Esophagus (tissue), 2 donors: Measurements from ENCODE around the gene TCTN2. TPM values are rescaled to one million over a fixed set of nuclear protein-coding genes. Genes with fewer than 3 reads are reported as not detected.

ENCODE experiments used
- H3K27ac ChIP-seq, 2 donors: one replicate each; pipeline ENCODE4 v1.5.1; 2013; ENCODE audit warnings: low read depth in 2 of 2, mild to moderate bottlenecking in 2 of 2, inconsistent platforms in 1 of 2, low read length in 1 of 2, moderate library complexity in 1 of 2
- H3K27me3 ChIP-seq, 2 donors: one replicate each; pipeline ENCODE4 v1.6.1; 2013; ENCODE audit warnings: low read length in 2 of 2, control low read depth in 1 of 2, mild to moderate bottlenecking in 1 of 2; ENCODE audit not compliant: insufficient read depth in 2 of 2, control insufficient read depth in 1 of 2
- H3K36me3 ChIP-seq, 2 donors: one replicate each; pipeline ENCODE4 v1.6.1; 2013; ENCODE audit warnings: low read length in 1 of 2; ENCODE audit not compliant: control insufficient read depth in 2 of 2, insufficient read depth in 2 of 2
- H3K4me1 ChIP-seq, 2 donors: one replicate each; pipeline ENCODE4 v1.6.1; 2013; ENCODE audit warnings: low read length in 1 of 2; ENCODE audit not compliant: control insufficient read depth in 2 of 2, insufficient read depth in 2 of 2
- H3K4me3 ChIP-seq, 2 donors: one replicate each; pipeline ENCODE4 v1.5.1; 2013; ENCODE audit warnings: low read length in 2 of 2, mild to moderate bottlenecking in 2 of 2, low read depth in 1 of 2, moderate library complexity in 1 of 2
- H3K9me3 ChIP-seq, 2 donors: one replicate each; pipeline ENCODE4 v1.6.1; 2013; ENCODE audit warnings: mild to moderate bottlenecking in 2 of 2, low read depth in 1 of 2, low read length in 1 of 2, moderate library complexity in 1 of 2; ENCODE audit not compliant: control insufficient read depth in 2 of 2, insufficient read depth in 1 of 2
- WGBS, 2 donors: extraction: QIAGEN DNeasy Blood & Tissue Kit; methylation state at CpG; one replicate each; pipeline ENCODE4 v1.1.7; 2013; 5-methylcytosine and 5-hydroxymethylcytosine counted together
- polyA plus RNA-seq, 2 donors: library from polyadenylated mRNA; stranded (reverse); fragments of 200-250 nt; gene quantifications; one replicate each; pipeline ENCODE4 v1.2.3, GENCODE V29; 2013
- donor health status: healthy with polysubstance abuse.
- donor health status: Bipolar disorder and iron deficiency.

The TCTN2 gene
- 1 to 10 TPM; 1.8 to 2.6 TPM for polyA plus RNA-seq

- Histone ChIP-seq H3K36me3 (peaks cover 0 to 6% of the 10 kb centered on the region in 2 donors), H3K27me3 (no peaks in the 10 kb centered on the region), H3K4me1 (peaks cover 0 to 3% of the 10 kb centered on the region in 2 donors), H3K9me3 (no peaks in the 10 kb centered on the region), H3K27ac (peak within 1 kb of the TSS in 1 of 2 donors; percentile 41), H3K4me3 (peak within 1 kb of the TSS; percentile 70 to 94)
- 1 to 2% methylated on average over 52 to 53 of the region's 53 CpGs for WGBS, 2 donors
Measured at GRCh38 chr12:123670882-123671728, at the start of gene TCTN2. TSS of gene TCTN2 (plus strand) at chr12:123671113. CDS start at chr12:123671241, 128 bp downstream.

- Histone ChIP-seq H3K27me3 (no peaks in the 10 kb centered on the region), H3K36me3 (peaks cover 15 to 33% of the 10 kb centered on the region in 2 donors), H3K27ac (peak overlapping the region; percentile 82 to 91), H3K4me1 (peaks cover 0 to 2% of the 10 kb centered on the region in 2 donors), H3K9me3 (no peaks in the 10 kb centered on the region), H3K4me3 (no peak overlapping the region)
- WGBS, 2 donors, result 65 to 74% methylated on average over 15 of the region's 15 CpGs
Measured at GRCh38 chr12:123621619-123622530, 49.0 kb upstream of the TCTN2 start.

GRCh38 chr12:123633379-123634141 lies 37.4 kb upstream of the TCTN2 start, which contains the start of the genes EIF2B1 and GTF2H3:
TSS of gene EIF2B1 (minus strand) at chr12:123633686. CDS start at chr12:123633557, 129 bp downstream.
TSS of gene GTF2H3 (plus strand) at chr12:123633829. CDS start at chr12:123633860, 31 bp downstream.
- H3K27ac ChIP-seq, result peak within 1 kb of the TSS; percentile 74 to 78
- peaks cover 6 to 8% of the 10 kb centered on the region in 2 donors for H3K36me3 ChIP-seq
- H3K4me3 ChIP-seq, result peak within 1 kb of the TSS; percentile 81 to 92
- peaks cover 0 to 2% of the 10 kb centered on the region in 2 donors for H3K4me1 ChIP-seq
- no peaks in the 10 kb centered on the region for H3K9me3 ChIP-seq
- no peaks in the 10 kb centered on the region for H3K27me3 ChIP-seq
- WGBS, 2 donors, result 0% methylated on average over 52 of the region's 52 CpGs

GRCh38 chr12:123634142-123634561 lies 36.8 kb upstream of the TCTN2 start:
- H3K4me3 ChIP-seq, result peak overlapping the region; percentile 81 to 92
- 9 to 11% methylated on average over 19 of the region's 19 CpGs for WGBS, 2 donors
- no peaks in the 10 kb centered on the region for H3K27me3 ChIP-seq
- peaks cover 0 to 2% of the 10 kb centered on the region in 2 donors for H3K4me1 ChIP-seq
- peak overlapping the region; percentile 74 to 78 for H3K27ac ChIP-seq
- peaks cover 6 to 7% of the 10 kb centered on the region in 2 donors for H3K36me3 ChIP-seq
- H3K9me3 ChIP-seq, result no peaks in the 10 kb centered on the region

- no peaks in the 10 kb centered on the region for H3K9me3 ChIP-seq
Measured at GRCh38 chr12:123643911-123644310, 27.0 kb upstream of the TCTN2 start.

GRCh38 chr12:123645380-123645779 lies 25.5 kb upstream of the TCTN2 start:
- H3K27ac ChIP-seq, result no peak overlapping the region
- no peaks in the 10 kb centered on the region for H3K27me3 ChIP-seq
- peaks cover 13 to 18% of the 10 kb centered on the region in 2 donors for H3K36me3 ChIP-seq
- no peaks in the 10 kb centered on the region for H3K9me3 ChIP-seq
- H3K4me1 ChIP-seq, result no peaks in the 10 kb centered on the region
- H3K4me3 ChIP-seq, result no peak overlapping the region
- WGBS, 2 donors, result 92 to 96% methylated on average over 3 of the region's 3 CpGs

More at GRCh38 chr12:123643911-123644310, 27.0 kb upstream of the TCTN2 start:
- H3K4me1 ChIP-seq, result no peaks in the 10 kb centered on the region
- no peak overlapping the region for H3K27ac ChIP-seq
- H3K27me3 ChIP-seq, result no peaks in the 10 kb centered on the region
- WGBS, 2 donors, result 85% methylated on average over 7 of the region's 7 CpGs
- H3K4me3 ChIP-seq, result no peak overlapping the region
- peaks cover 8 to 14% of the 10 kb centered on the region in 2 donors for H3K36me3 ChIP-seq

- Histone ChIP-seq H3K27ac (no peak overlapping the region), H3K9me3 (no peaks in the 10 kb centered on the region), H3K36me3 (peaks cover 13 to 18% of the 10 kb centered on the region in 2 donors), H3K4me3 (no peak overlapping the region), H3K4me1 (no peaks in the 10 kb centered on the region), H3K27me3 (no peaks in the 10 kb centered on the region)
- 88 to 89% methylated on average over 5 of the region's 5 CpGs for WGBS, 2 donors
Measured at GRCh38 chr12:123645878-123646277, 25.0 kb upstream of the TCTN2 start.

GRCh38 chr12:123648401-123648800 lies 22.5 kb upstream of the TCTN2 start:
- H3K4me1 ChIP-seq, result no peaks in the 10 kb centered on the region
- no peaks in the 10 kb centered on the region for H3K9me3 ChIP-seq
- H3K27me3 ChIP-seq, result no peaks in the 10 kb centered on the region
- H3K36me3 ChIP-seq, result peaks cover 13 to 18% of the 10 kb centered on the region in 2 donors
- H3K4me3 ChIP-seq, result no peak overlapping the region
- WGBS, 2 donors, result 93 to 95% methylated on average over 5 of the region's 5 CpGs
- no peak overlapping the region for H3K27ac ChIP-seq
